GM12892 (cell line): Measurements from ENCODE around the gene RPP30.

Experiments used
- POLR2A ChIP-seq: IDR thresholded peaks from 2 replicates; pipeline ENCODE4 v1.6.1; 2011; ENCODE audit warnings: low read depth, low read length, control low read depth
- TAF1 ChIP-seq: IDR thresholded peaks from 2 replicates; pipeline ENCODE4 v1.6.1; 2011; ENCODE audit warnings: low read depth, mild to moderate bottlenecking, control low read depth, low read length, borderline replicate concordance

- no peak for TF ChIP-seq TAF1
- TF ChIP-seq POLR2A: no peak
These were observed 12.4 kb upstream of the RPP30 start for GRCh38 chr10:90859321-90859751.
